OCI-LY3 (cell line): ENCODE results near the gene EBNA1BP2.

ENCODE experiments used
- H2AFZ ChIP-seq: fragments of 200-600, 300-600 bp; shearing (Covaris generic); 2 replicates; pipeline ENCODE4 v1.6.0; 2014; ENCODE audit warnings: antibody characterized with exemption, low read depth, low read length
- H3K27ac ChIP-seq: fragments of 200-600, 300-600 bp; sonication (generic); 2 replicates; pipeline ENCODE4 v1.5.1; 2014; ENCODE audit warnings: mild to moderate bottlenecking, low read length, moderate library complexity, mixed read lengths
- H3K27me3 ChIP-seq: fragments of 200-600, 300-600 bp; sonication (generic); 2 replicates; pipeline ENCODE4 v1.6.1; 2014; ENCODE audit warnings: low read depth, low read length, mixed read lengths
- H3K36me3 ChIP-seq: fragments of 200-600, 300-600 bp; sonication (generic); replicated peaks from 2 replicates; pipeline ENCODE3; 2014; ENCODE audit warnings: low read depth, low read length, mixed read lengths
- H3K4me1 ChIP-seq: fragments of 300-600, 200-600 bp; sonication (generic); 2 replicates; pipeline ENCODE4 v1.6.1; 2014; ENCODE audit warnings: low read length, mixed read lengths
- H3K4me2 ChIP-seq: fragments of 200-600, 300-600 bp; sonication (generic); 2 replicates; pipeline ENCODE4 v1.6.1; 2014; ENCODE audit warnings: low read length, mixed read lengths
- H3K4me3 ChIP-seq: fragments of 300-600, 200-600 bp; sonication (generic); 2 replicates; pipeline ENCODE4 v1.5.1; 2014; ENCODE audit warnings: antibody characterized with exemption, mild to moderate bottlenecking, low read length, moderate library complexity
- H3K79me2 ChIP-seq: fragments of 300-600, 200-600 bp; shearing (Covaris generic); 2 replicates; pipeline ENCODE4 v1.6.1; 2014; ENCODE audit warnings: mild to moderate bottlenecking, low read length, mixed read lengths
- H3K9ac ChIP-seq: fragments of 300-600, 200-600 bp; shearing (Covaris generic); 2 replicates; pipeline ENCODE4 v1.6.0; 2014; ENCODE audit warnings: mild to moderate bottlenecking, low read length, moderate library complexity
- H3K9me3 ChIP-seq: fragments of 200-600, 300-600 bp; shearing (Covaris generic); 2 replicates; pipeline ENCODE4 v1.6.1; 2014; ENCODE audit warnings: low read length, mixed read lengths; ENCODE audit not compliant: insufficient read depth
- H4K20me1 ChIP-seq: fragments of 200-600, 300-600 bp; sonication (generic); 2 replicates; pipeline ENCODE4 v1.6.1; 2016; ENCODE audit warnings: low read length, mixed read lengths; ENCODE audit not compliant: insufficient read depth
- EZH2phosphoT487 ChIP-seq: fragments of 200-600 bp; shearing (Covaris generic); IDR thresholded peaks from 2 replicates; pipeline ENCODE4 v1.6.1; 2018; ENCODE audit warnings: antibody characterized with exemption, mixed run types, low read depth
- TF ChIP-seq, protein P1 (sequence below): fragments of 200-600, 300-600 bp; sonication (generic); IDR thresholded peaks from 2 replicates; pipeline ENCODE4 v1.5.1; 2014; ENCODE audit warnings: antibody characterized with exemption, low read length, low read depth

EBNA1BP2 gene

GRCh38 chr1:43137445-43138052, 34.5 kb downstream of the EBNA1BP2 start:
- Histone ChIP-seq H3K27ac (no peak overlapping the region), H3K27me3 (peaks cover 4% of the 10 kb centered on the region; the same call in 1 of the 2 replicates), H3K9me3 (no peaks in the 10 kb centered on the region), H3K4me2 (no peak overlapping the region), H3K79me2 (no peaks in the 10 kb centered on the region), H3K36me3 (no peaks in the 10 kb centered on the region), H3K9ac (no peak overlapping the region), H2AFZ (no peak overlapping the region), H3K4me1 (no peaks in the 10 kb centered on the region), H4K20me1 (no peaks in the 10 kb centered on the region), H3K4me3 (no peak overlapping the region)
- TF ChIP-seq EZH2phosphoT487 = no peak
- TF ChIP-seq, protein P1, sequence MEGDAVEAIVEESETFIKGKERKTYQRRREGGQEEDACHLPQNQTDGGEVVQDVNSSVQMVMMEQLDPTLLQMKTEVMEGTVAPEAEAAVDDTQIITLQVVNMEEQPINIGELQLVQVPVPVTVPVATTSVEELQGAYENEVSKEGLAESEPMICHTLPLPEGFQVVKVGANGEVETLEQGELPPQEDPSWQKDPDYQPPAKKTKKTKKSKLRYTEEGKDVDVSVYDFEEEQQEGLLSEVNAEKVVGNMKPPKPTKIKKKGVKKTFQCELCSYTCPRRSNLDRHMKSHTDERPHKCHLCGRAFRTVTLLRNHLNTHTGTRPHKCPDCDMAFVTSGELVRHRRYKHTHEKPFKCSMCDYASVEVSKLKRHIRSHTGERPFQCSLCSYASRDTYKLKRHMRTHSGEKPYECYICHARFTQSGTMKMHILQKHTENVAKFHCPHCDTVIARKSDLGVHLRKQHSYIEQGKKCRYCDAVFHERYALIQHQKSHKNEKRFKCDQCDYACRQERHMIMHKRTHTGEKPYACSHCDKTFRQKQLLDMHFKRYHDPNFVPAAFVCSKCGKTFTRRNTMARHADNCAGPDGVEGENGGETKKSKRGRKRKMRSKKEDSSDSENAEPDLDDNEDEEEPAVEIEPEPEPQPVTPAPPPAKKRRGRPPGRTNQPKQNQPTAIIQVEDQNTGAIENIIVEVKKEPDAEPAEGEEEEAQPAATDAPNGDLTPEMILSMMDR = no peak

DNA sequence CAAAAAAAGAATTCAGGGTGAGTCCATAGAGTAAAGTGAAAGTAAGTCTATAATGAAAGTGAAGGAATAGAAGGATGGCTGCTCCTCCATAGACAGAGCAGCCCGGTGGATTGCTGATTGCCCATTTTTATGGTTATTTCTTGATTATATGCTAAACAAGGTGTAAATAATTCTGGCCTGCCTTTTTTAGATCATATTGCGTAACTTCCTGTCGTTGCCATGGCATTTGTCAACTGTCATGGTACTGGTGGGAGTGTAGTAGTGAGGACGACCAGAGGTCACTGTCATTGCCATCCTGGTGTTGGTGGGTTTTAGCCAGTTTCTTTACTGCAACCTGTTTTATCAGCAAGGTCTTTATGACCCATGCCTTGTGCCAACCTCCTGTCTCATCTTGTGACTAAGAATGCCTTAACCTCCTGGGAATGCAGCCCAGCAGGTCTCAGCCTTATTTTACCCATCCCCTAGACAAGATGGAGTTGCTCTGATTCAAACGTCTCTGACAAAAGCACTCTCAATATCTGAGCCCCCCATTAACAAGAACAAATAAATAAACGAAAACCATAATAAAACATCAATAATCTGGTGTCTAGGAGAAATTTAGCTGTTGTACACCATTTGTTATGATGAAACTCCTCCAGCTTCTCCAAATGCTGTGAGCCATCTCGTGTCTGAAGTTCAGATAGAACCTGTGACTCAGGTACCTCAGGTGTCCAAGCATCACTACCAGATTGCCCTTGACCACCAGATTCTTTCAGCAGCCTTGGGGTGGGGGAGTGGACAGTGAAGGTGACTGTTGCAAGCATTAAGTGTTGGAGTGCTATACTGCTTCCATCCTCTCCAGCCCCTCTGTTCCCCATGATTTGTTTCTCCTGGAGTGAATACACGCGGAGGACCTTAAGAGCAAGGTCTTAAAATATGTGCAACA, 36.0 kb downstream of the EBNA1BP2 start:
- no peak for TF ChIP-seq EZH2phosphoT487
- TF ChIP-seq, protein P1 = no peak
- no peak overlapping the region for H3K4me2 ChIP-seq

GRCh38 chr1:43134640-43135039, 37.5 kb downstream of the EBNA1BP2 start:
- H3K4me3 ChIP-seq = no peak overlapping the region
- H3K4me2 ChIP-seq = no peak overlapping the region
- no peaks in the 10 kb centered on the region for H3K36me3 ChIP-seq
- no peak overlapping the region for H3K9ac ChIP-seq
- no peaks in the 10 kb centered on the region for H3K9me3 ChIP-seq
- H2AFZ ChIP-seq = no peak overlapping the region
- TF ChIP-seq, protein P1 = no peak
- TF ChIP-seq EZH2phosphoT487 = no peak
- no peak overlapping the region for H3K27ac ChIP-seq
- no peaks in the 10 kb centered on the region for H3K4me1 ChIP-seq
- no peaks in the 10 kb centered on the region for H3K79me2 ChIP-seq
- peaks cover 5% of the 10 kb centered on the region; the same call in 1 of the 2 replicates for H3K27me3 ChIP-seq
- no peaks in the 10 kb centered on the region for H4K20me1 ChIP-seq

More for the DNA sequence above, 36.0 kb downstream of the EBNA1BP2 start:
- no peaks in the 10 kb centered on the region for H3K4me1 ChIP-seq
- no peaks in the 10 kb centered on the region for H3K36me3 ChIP-seq
- no peak overlapping the region for H2AFZ ChIP-seq
- no peak overlapping the region for H3K9ac ChIP-seq
- no peaks in the 10 kb centered on the region for H3K79me2 ChIP-seq
- H3K27me3 ChIP-seq = peaks cover 5% of the 10 kb centered on the region; the same call in 1 of the 2 replicates
- H3K9me3 ChIP-seq = no peaks in the 10 kb centered on the region
- no peaks in the 10 kb centered on the region for H4K20me1 ChIP-seq
- H3K27ac ChIP-seq = no peak overlapping the region
- no peak overlapping the region for H3K4me3 ChIP-seq

DNA sequence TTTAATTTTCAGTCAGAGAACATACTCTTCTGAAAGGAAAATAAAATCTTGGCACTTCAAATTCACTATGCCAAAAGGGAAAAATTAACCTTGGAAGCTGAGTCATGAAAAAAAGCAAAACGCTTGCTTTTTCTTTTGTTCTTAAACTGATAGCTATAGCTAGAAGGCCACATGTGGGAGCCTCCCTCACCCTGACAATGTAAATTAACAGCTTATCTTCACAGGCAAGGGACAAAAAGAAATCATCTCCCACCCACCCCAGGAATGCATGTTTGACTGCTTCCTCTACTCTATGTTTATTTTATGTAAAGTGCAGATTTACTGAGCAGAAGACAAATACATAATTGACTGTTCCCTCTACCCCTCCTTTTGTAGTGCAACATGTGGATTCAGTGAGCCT, 38.0 kb downstream of the EBNA1BP2 start:
- Histone ChIP-seq H3K36me3 (no peaks in the 10 kb centered on the region), H3K9me3 (no peaks in the 10 kb centered on the region), H4K20me1 (no peaks in the 10 kb centered on the region), H3K4me3 (no peak overlapping the region), H3K9ac (no peak overlapping the region), H3K79me2 (no peaks in the 10 kb centered on the region), H3K4me2 (no peak overlapping the region), H2AFZ (no peak overlapping the region), H3K27me3 (peaks cover 5% of the 10 kb centered on the region; the same call in 1 of the 2 replicates), H3K27ac (no peak overlapping the region), H3K4me1 (no peaks in the 10 kb centered on the region)
- TF ChIP-seq EZH2phosphoT487 = no peak
- TF ChIP-seq, protein P1 = no peak
